Psoas muscle (tissue), 8 donors: ENCODE data around the gene GPR132. TPM values are rescaled to one million over a fixed set of nuclear protein-coding genes. Genes with fewer than 3 reads are reported as not detected.
A peak's percentile ranks its signal among the peaks of the same experiment; 100 is the strongest.

Source experiments
- ATAC-seq, 4 donors: fragments of 200-7000 bp; cut with Tn5 transposase; one replicate each; pipeline ENCODE4 v1.9.1; 2020; ENCODE audit warnings: moderate library complexity in 3 of 4, mild to moderate bottlenecking in 2 of 4
- DNase-seq, 2 donors: peaks; one replicate each; pipeline ENCODE4 v3.0.0-alpha.2; 2020
- H3K27ac ChIP-seq: fragments of 200-600 bp; one replicate; pipeline ENCODE4 v1.8.0; 2022
- H3K27me3 ChIP-seq, 3 donors: fragments of 200-600 bp in 1 of 3; one replicate each; pipeline versions ENCODE4 v1.6.1 to v1.8.0; 2013 to 2022; ENCODE audit warnings: low read length in 2 of 3, mild to moderate bottlenecking in 2 of 3, moderate library complexity in 1 of 3; ENCODE audit not compliant: insufficient read depth in 3 of 3
- H3K36me3 ChIP-seq, 2 donors: fragments of 200-600 bp in 1 of 2; one replicate each; pipeline versions ENCODE4 v1.6.1 to v1.8.0; 2013 to 2022; ENCODE audit warnings: low read depth in 1 of 2, mild to moderate bottlenecking in 1 of 2, moderate library complexity in 1 of 2; ENCODE audit not compliant: insufficient read depth in 1 of 2
- H3K4me1 ChIP-seq: fragments of 200-600 bp; one replicate; pipeline ENCODE4 v1.8.0; 2022
- H3K4me3 ChIP-seq: fragments of 200-600 bp; one replicate; pipeline ENCODE4 v1.8.0; 2022; ENCODE audit warnings: mild to moderate bottlenecking
- H3K9me3 ChIP-seq: fragments of 200-600 bp; one replicate; pipeline ENCODE4 v1.8.0; 2022
- CTCF ChIP-seq: fragments of 200-600 bp; IDR thresholded peaks from one replicate; pipeline ENCODE4 v1.8.0; 2022; ENCODE audit warnings: antibody characterized with exemption
- WGBS, 3 donors: extraction: QIAGEN DNeasy Blood & Tissue Kit; methylation state at CpG; one replicate each; pipeline versions ENCODE4 v1.1.6 to v1.1.7; 2013; 5-methylcytosine and 5-hydroxymethylcytosine counted together
- intact Hi-C, 2 donors: fragments of 100-400 bp; cut with DNase I; formaldehyde crosslinking; loops; one replicate each; pipeline versions ENCODE4 v1.11.0 to v1.14.2; 2022
- polyA plus RNA-seq, 3 donors: library from polyadenylated mRNA; stranded (reverse); fragments of 200-250 nt; gene quantifications; one replicate each; pipeline ENCODE4 v1.2.3, GENCODE V29; 2013
- total RNA-seq, 4 donors: library from RNA; stranded (reverse); fragmentation: NEBNext Ultra II Directional in 2 of 4; extraction: Animal tissue kit (Norgen Biotek cat#: 25700) in 2 of 4; gene quantifications; one replicate each; pipeline versions ENCODE4 v1.2.1 to v1.2.4, GENCODE V29; 2021 to 2023
- donor health status: healthy with polysubstance abuse.
- donor health status: DM: no; HTN: no; CAD: no; lungs with moderate emphysema.
- donor health status: Bipolar disorder and iron deficiency.
- donor health status: healthy.
- donor health status: DM: yes; HTN: yes; CAD: no.
- donor health status: DM: no; HTN: no; CAD: no.
- donor health status: DM: no; HTN: no; CAD: no.
- donor health status: DM: yes; HTN: yes; CAD: no.

The GPR132 gene
- total and polyA plus RNA-seq, 7 donors, result 0.08 to 0.60 (median 0.34) TPM

- no peaks in the 10 kb centered on the region for H3K36me3 ChIP-seq
- H3K4me3 ChIP-seq, result no peak overlapping the region
- ATAC-seq (no peak), DNase-seq (no peak)
- no peaks in the 10 kb centered on the region for H3K9me3 ChIP-seq
- H3K27ac ChIP-seq, result no peak overlapping the region
- H3K27me3 ChIP-seq, result peaks cover 0 to 24% (median 6%) of the 10 kb centered on the region in 3 donors
- intact Hi-C loops, result no loop called here
- WGBS, 3 donors, result 47 to 61% (median 58%) methylated on average over 7 of the region's 7 CpGs
- no peak for TF ChIP-seq CTCF
- no peaks in the 10 kb centered on the region for H3K4me1 ChIP-seq
Measured at GRCh38 chr14:105070760-105071137, 5.5 kb upstream of the GPR132 start.

- ATAC-seq (peak in 2 of 4 donors; percentile 22 to 36), DNase-seq (peak in 1 of 2 donors; percentile 61)
- intact Hi-C loops, result no loop called here
- Histone ChIP-seq H3K36me3 (no peaks in the 10 kb centered on the region), H3K27ac (no peak overlapping the region), H3K27me3 (peaks cover 0 to 19% (median 5%) of the 10 kb centered on the region in 3 donors), H3K9me3 (no peaks in the 10 kb centered on the region), H3K4me3 (no peak overlapping the region), H3K4me1 (no peaks in the 10 kb centered on the region)
- WGBS, 3 donors, result 46 to 58% (median 48%) methylated on average over 20 of the region's 20 CpGs
- no peak for TF ChIP-seq CTCF
Measured at GRCh38 chr14:105069871-105070759, 4.9 kb upstream of the GPR132 start.

GRCh38 chr14:105069522-105069870, 4.3 kb upstream of the GPR132 start:
- Histone ChIP-seq H3K27ac (no peak overlapping the region), H3K9me3 (no peaks in the 10 kb centered on the region), H3K4me1 (no peaks in the 10 kb centered on the region), H3K4me3 (no peak overlapping the region), H3K36me3 (no peaks in the 10 kb centered on the region), H3K27me3 (peaks cover 0 to 17% (median 5%) of the 10 kb centered on the region in 3 donors)
- DNase-seq, result no peak
- intact Hi-C loops, result no loop called here
- TF ChIP-seq CTCF, result no peak
- ATAC-seq, result no peak
- 86 to 91% (median 87%) methylated on average over 10 of the region's 10 CpGs for WGBS, 3 donors

- Histone ChIP-seq H3K27me3 (peaks cover 0 to 10% (median 5%) of the 10 kb centered on the region in 3 donors), H3K36me3 (no peaks in the 10 kb centered on the region), H3K4me1 (no peaks in the 10 kb centered on the region), H3K9me3 (no peaks in the 10 kb centered on the region), H3K27ac (no peak overlapping the region), H3K4me3 (no peak overlapping the region)
- no peak for TF ChIP-seq CTCF
- ATAC-seq, result no peak
- WGBS, 3 donors, result 74 to 77% (median 75%) methylated on average over 13 of the region's 13 CpGs
- intact Hi-C loops, result no loop called here
- no peak for DNase-seq
Measured at GRCh38 chr14:105068818-105069217, 3.6 kb upstream of the GPR132 start.
